ENCODE results near the gene SNTG2. TPM values are rescaled to one million over a fixed set of nuclear protein-coding genes. Genes with fewer than 3 reads are reported as not detected.

The SNTG2 gene
- polyA plus RNA-seq, 3 donors, result not detected

DNA sequence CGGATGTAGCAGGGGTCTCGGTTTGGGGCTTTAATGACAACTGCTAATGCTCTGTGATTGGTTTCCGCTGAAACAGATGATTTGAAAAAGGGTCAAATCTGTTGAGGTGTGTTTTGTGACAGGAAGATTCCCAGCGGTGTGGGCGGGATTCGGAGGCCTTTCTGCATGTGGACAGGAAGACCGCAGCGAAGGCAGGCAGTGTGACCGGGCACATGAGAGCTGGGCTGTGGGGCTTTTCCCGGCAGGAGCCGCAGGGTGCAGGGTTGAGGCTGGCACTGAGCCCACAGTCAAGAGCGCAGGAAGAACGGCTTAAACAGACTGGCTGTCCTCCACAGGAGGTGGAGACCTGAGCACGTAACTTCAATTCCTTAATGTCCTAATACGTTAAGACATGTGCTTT is 282.6 kb downstream of the SNTG2 start:
- WGBS (ENCODE audit: insufficient coverage), result 97% methylated on average over 11 of the region's 15 CpGs
- intact Hi-C loops (cut with micrococcal nuclease), result no loop called here
- H3K79me2 ChIP-seq (ENCODE audit: insufficient read depth, low read length), result no peaks in the 10 kb centered on the region
- H3K4me3 ChIP-seq (replicated peaks in 1 of 3; ENCODE audit: low read depth in 2 of 3, low read length in 3 of 3), result no peak overlapping the region
- TF ChIP-seq, protein P1, sequence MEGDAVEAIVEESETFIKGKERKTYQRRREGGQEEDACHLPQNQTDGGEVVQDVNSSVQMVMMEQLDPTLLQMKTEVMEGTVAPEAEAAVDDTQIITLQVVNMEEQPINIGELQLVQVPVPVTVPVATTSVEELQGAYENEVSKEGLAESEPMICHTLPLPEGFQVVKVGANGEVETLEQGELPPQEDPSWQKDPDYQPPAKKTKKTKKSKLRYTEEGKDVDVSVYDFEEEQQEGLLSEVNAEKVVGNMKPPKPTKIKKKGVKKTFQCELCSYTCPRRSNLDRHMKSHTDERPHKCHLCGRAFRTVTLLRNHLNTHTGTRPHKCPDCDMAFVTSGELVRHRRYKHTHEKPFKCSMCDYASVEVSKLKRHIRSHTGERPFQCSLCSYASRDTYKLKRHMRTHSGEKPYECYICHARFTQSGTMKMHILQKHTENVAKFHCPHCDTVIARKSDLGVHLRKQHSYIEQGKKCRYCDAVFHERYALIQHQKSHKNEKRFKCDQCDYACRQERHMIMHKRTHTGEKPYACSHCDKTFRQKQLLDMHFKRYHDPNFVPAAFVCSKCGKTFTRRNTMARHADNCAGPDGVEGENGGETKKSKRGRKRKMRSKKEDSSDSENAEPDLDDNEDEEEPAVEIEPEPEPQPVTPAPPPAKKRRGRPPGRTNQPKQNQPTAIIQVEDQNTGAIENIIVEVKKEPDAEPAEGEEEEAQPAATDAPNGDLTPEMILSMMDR (IDR thresholded peaks at IDR 0.05), result no peak
- H3K27ac ChIP-seq (ENCODE audit: low read depth in 1 of 2, low read length in 2 of 2), result no peak overlapping the region
- DNase-seq, result no peak
- H3K9ac ChIP-seq (ENCODE audit: insufficient read depth, low read length, poor library complexity, severe bottlenecking), result no peak overlapping the region
- H3K36me3 ChIP-seq (replicated peaks in 1 of 2; ENCODE audit: control insufficient read depth in 1 of 2, insufficient read depth in 2 of 2, low read length in 2 of 2), result no peaks in the 10 kb centered on the region
- H3K9me3 ChIP-seq (replicated peaks in 1 of 2; ENCODE audit: control insufficient read depth in 1 of 2, insufficient read depth in 1 of 2, low read length in 2 of 2), result peaks cover 0 to 11% of the 10 kb centered on the region in 2 donors
- H2AFZ ChIP-seq (ENCODE audit: insufficient read depth, low read depth, low read length, poor library complexity, severe bottlenecking), result no peak overlapping the region
- H4K20me1 ChIP-seq (ENCODE audit: insufficient read depth, low read length), result no peaks in the 10 kb centered on the region
- H3K4me1 ChIP-seq (ENCODE audit: control insufficient read depth in 1 of 2, insufficient read depth in 2 of 2, low read length in 2 of 2), result no peaks in the 10 kb centered on the region
- H3K27me3 Mint-ChIP-seq (ENCODE audit: low read depth in 3 of 3), result peaks cover 0 to 4% (median 1%) of the 10 kb centered on the region in 3 donors
- no peaks in the 10 kb centered on the region for H3K27me3 ChIP-seq (ENCODE audit: control insufficient read depth in 2 of 2, insufficient read depth in 2 of 2, low read length in 2 of 2)
- no peak overlapping the region for H3K27ac Mint-ChIP-seq
- H3K4me3 Mint-ChIP-seq, result no peak overlapping the region
- H3K9me3 Mint-ChIP-seq, result peaks cover 2 to 10% (median 5%) of the 10 kb centered on the region in 7 donors
- no peaks in the 10 kb centered on the region for H3K4me1 Mint-ChIP-seq
- no peaks in the 10 kb centered on the region for H3K36me3 Mint-ChIP-seq
- H3K4me2 ChIP-seq (replicated peaks; ENCODE audit: extremely low read depth, low read length, poor library complexity, severe bottlenecking), result no peak overlapping the region

DNA sequence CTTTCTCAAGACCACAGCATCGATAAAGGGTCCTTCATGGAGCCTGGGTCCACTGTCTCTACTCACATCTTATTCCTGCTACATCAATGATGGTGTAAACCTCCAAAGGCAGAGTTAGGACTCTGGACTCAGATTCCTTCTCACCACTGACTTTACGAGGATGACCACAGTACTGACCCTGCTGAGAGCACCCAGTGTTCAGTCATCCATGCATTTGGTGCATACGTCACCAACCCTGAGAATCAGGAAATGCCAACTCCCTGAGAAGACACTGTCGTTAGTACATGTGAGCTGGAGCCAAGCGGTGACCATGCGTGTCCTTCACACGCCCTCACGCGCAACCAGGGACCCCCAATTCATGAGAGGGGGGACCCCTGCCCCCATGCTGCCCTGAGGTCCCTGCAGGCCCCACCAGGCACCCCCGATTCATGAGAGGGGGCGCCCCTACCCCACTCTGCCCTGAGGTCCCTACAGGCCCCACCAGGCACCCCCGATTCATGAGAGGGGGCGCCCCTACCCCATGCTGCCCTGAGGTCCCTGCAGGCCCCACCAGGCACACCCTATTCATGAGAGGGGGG is 284.2 kb downstream of the SNTG2 start:
- Mint-ChIP-seq H3K36me3 (no peaks in the 10 kb centered on the region), H3K4me3 (no peak overlapping the region), H3K27ac (no peak overlapping the region), H3K9me3 (peaks cover 2 to 8% (median 4%) of the 10 kb centered on the region in 7 donors), H3K27me3 (ENCODE audit: low read depth in 3 of 3) (peaks cover 0 to 4% (median 0%) of the 10 kb centered on the region in 3 donors), H3K4me1 (peaks cover 2% of the 10 kb centered on the region)
- Histone ChIP-seq H3K4me1 (ENCODE audit: control insufficient read depth in 1 of 2, insufficient read depth in 2 of 2, low read length in 2 of 2) (no peaks in the 10 kb centered on the region), H3K4me2 (replicated peaks; ENCODE audit: extremely low read depth, low read length, poor library complexity, severe bottlenecking) (no peak overlapping the region), H3K9me3 (replicated peaks in 1 of 2; ENCODE audit: control insufficient read depth in 1 of 2, insufficient read depth in 1 of 2, low read length in 2 of 2) (peaks cover 0 to 7% of the 10 kb centered on the region in 2 donors), H3K36me3 (replicated peaks in 1 of 2; ENCODE audit: control insufficient read depth in 1 of 2, insufficient read depth in 2 of 2, low read length in 2 of 2) (no peaks in the 10 kb centered on the region), H3K9ac (ENCODE audit: insufficient read depth, low read length, poor library complexity, severe bottlenecking) (no peak overlapping the region), H3K27ac (ENCODE audit: low read depth in 1 of 2, low read length in 2 of 2) (no peak overlapping the region), H3K27me3 (ENCODE audit: control insufficient read depth in 2 of 2, insufficient read depth in 2 of 2, low read length in 2 of 2) (no peaks in the 10 kb centered on the region), H3K79me2 (ENCODE audit: insufficient read depth, low read length) (no peaks in the 10 kb centered on the region), H4K20me1 (ENCODE audit: insufficient read depth, low read length) (no peaks in the 10 kb centered on the region), H2AFZ (ENCODE audit: insufficient read depth, low read depth, low read length, poor library complexity, severe bottlenecking) (no peak overlapping the region), H3K4me3 (replicated peaks in 1 of 3; ENCODE audit: low read depth in 2 of 3, low read length in 3 of 3) (no peak overlapping the region)
- 92% methylated on average over 8 of the region's 13 CpGs for WGBS (ENCODE audit: insufficient coverage)
- intact Hi-C loops (cut with micrococcal nuclease), result no loop called here
- DNase-seq, result no peak
- TF ChIP-seq, protein P1 (IDR thresholded peaks at IDR 0.05), result no peak

Measured in CD14-positive monocyte (primary cell).